HepG2 (cell line): Measurements from ENCODE around the gene BMPR2. TPM values are rescaled to one million over a fixed set of nuclear protein-coding genes. Genes with fewer than 3 reads are reported as not detected.

Experiments used
- ARID2 ChIP-seq: sonication (generic); formaldehyde crosslinking; IDR thresholded peaks from 2 replicates; pipeline ENCODE4 v1.8.1; 2022; ENCODE audit warnings: mild to moderate bottlenecking, missing genetic modification reagents, borderline replicate concordance
- ARID4A ChIP-seq: sonication (generic); formaldehyde crosslinking; IDR thresholded peaks from 2 replicates; pipeline ENCODE4 v1.5.0; 2020; ENCODE audit warnings: mild to moderate bottlenecking, missing genetic modification reagents, borderline replicate concordance
- GZF1 ChIP-seq: sonication (generic); formaldehyde crosslinking; IDR thresholded peaks from 2 replicates; pipeline ENCODE4 v1.5.1; 2020; ENCODE audit warnings: mild to moderate bottlenecking, missing genetic modification reagents
- MAF1 ChIP-seq: sonication (generic); formaldehyde crosslinking; IDR thresholded peaks from 2 replicates; pipeline ENCODE4 v1.5.0; 2020; ENCODE audit warnings: missing genetic modification reagents, borderline replicate concordance
- NRL ChIP-seq: sonication (generic); formaldehyde crosslinking; IDR thresholded peaks from 2 replicates; pipeline ENCODE4 v1.5.0; 2020; ENCODE audit warnings: missing genetic modification reagents, mild to moderate bottlenecking, moderate library complexity, borderline replicate concordance
- RCOR2 ChIP-seq: IDR thresholded peaks from 2 replicates; pipeline ENCODE4 v1.6.1; 2016; ENCODE audit warnings: missing biosample characterization, missing genetic modification reagents
- SP5 ChIP-seq: IDR thresholded peaks from 2 replicates; pipeline ENCODE4 v1.6.1; 2016; ENCODE audit warnings: low read depth, borderline replicate concordance
- SRF ChIP-seq: IDR thresholded peaks from 2 replicates; pipeline ENCODE4 v1.6.1; 2011; ENCODE audit warnings: mild to moderate bottlenecking, low read depth, low read length, moderate library complexity
- TAF1 ChIP-seq: sonication (generic); formaldehyde crosslinking; IDR thresholded peaks from 2 replicates; pipeline ENCODE4 v1.4.0; 2020; ENCODE audit warnings: missing genetic modification reagents
- XBP1 ChIP-seq: sonication (generic); formaldehyde crosslinking; IDR thresholded peaks from 2 replicates; pipeline ENCODE4 v1.5.0; 2020; ENCODE audit warnings: missing genetic modification reagents
- YEATS4 ChIP-seq: sonication (generic); formaldehyde crosslinking; IDR thresholded peaks from 2 replicates; pipeline ENCODE4 v1.4.0; 2020; ENCODE audit warnings: missing genetic modification reagents, borderline replicate concordance
- ZNF609 ChIP-seq: sonication (generic); formaldehyde crosslinking; IDR thresholded peaks from 2 replicates; pipeline ENCODE4 v1.4.0; 2020; ENCODE audit warnings: mild to moderate bottlenecking, missing genetic modification reagents, borderline replicate concordance
- ZNF749 ChIP-seq: sonication (generic); formaldehyde crosslinking; IDR thresholded peaks from 2 replicates; pipeline ENCODE4 v1.8.0; 2022; ENCODE audit warnings: mild to moderate bottlenecking, missing genetic modification reagents, moderate library complexity, borderline replicate concordance
- ZNF770 ChIP-seq: sonication (generic); formaldehyde crosslinking; IDR thresholded peaks from 2 replicates; pipeline ENCODE4 v1.5.0; 2020; ENCODE audit warnings: mild to moderate bottlenecking, missing genetic modification reagents
- ZNF775 ChIP-seq: sonication (generic); formaldehyde crosslinking; IDR thresholded peaks from 2 replicates; pipeline ENCODE4 v1.4.0; 2020; ENCODE audit warnings: missing genetic modification reagents, mild to moderate bottlenecking, moderate library complexity, borderline replicate concordance
- ZSCAN21 ChIP-seq: sonication (generic); formaldehyde crosslinking; IDR thresholded peaks from 2 replicates; pipeline ENCODE4 v1.8.0; 2022; ENCODE audit warnings: mild to moderate bottlenecking, missing genetic modification reagents, moderate library complexity, borderline replicate concordance
- polyA plus RNA-seq, 8 experiments: library from polyadenylated mRNA; depleted of rRNA in 3 of 8; stranded (reverse) in 7 of 8; unstranded in 1 of 8; fragments of >200 nt; fragmentation: Illumina TruSeq in 4 of 8; extraction: Trizol in 4 of 8; gene quantifications; 2 replicates each; pipeline versions ENCODE4 v1.2.1 to v1.2.3, GENCODE V29; 2011 to 2016; ENCODE audit warnings: low read depth in 4 of 8, missing spikeins in 1 of 8, mixed read lengths in 1 of 8; ENCODE audit not compliant: insufficient read depth in 1 of 8
- total RNA-seq, 5 experiments: library from RNA; depleted of rRNA; stranded (reverse); fragments of >200 nt; fragmentation: Illumina TruSeq; extraction: Trizol; gene quantifications; 2 replicates each; pipeline ENCODE4 v1.2.3, GENCODE V29; 2016; ENCODE audit warnings: low read depth in 1 of 5
- TF ChIP-seq, protein P1 (sequence below): sonication (generic); formaldehyde crosslinking; IDR thresholded peaks from 2 replicates; pipeline ENCODE4 v1.5.1; 2020; ENCODE audit warnings: missing genetic modification reagents, mild to moderate bottlenecking, borderline replicate concordance

The BMPR2 gene
- total and polyA plus RNA-seq, 2 of the 13 experiments (the other 11 are each of a cell fraction or from before 2014, with no cell fraction given), result 5.5 to 10.3 TPM

GRCh38 chr2:202375033-202375608, 1.0 kb upstream of the BMPR2 start (continued):
- TF ChIP-seq RCOR2 (CRISPR knock-in tag) (0 out of 2 replicates have a peak, but pooled peaks have one; percentile 6), SP5 (CRISPR knock-in tag) (peak; percentile 55; the same call in 1 of the 2 replicates), ARID4A (CRISPR knock-in tag) (no peak), YEATS4 (no peak), MAF1 (no peak), XBP1 (CRISPR knock-in tag) (no peak), ZNF609 (CRISPR knock-in tag) (0 out of 2 replicates have a peak, but pooled peaks have one; percentile 16), GZF1 (no peak), ARID2 (CRISPR knock-in tag) (no peak), TAF1 (peak; percentile 19; the same call in 1 of the 2 replicates), NRL (CRISPR knock-in tag) (no peak), ZNF775 (CRISPR knock-in tag) (0 out of 2 replicates have a peak, but pooled peaks have one; percentile 79), SRF (no peak), ZNF749 (no peak), ZSCAN21 (CRISPR knock-in tag) (no peak), ZNF770 (CRISPR knock-in tag) (no peak)
- TF ChIP-seq, protein P1, sequence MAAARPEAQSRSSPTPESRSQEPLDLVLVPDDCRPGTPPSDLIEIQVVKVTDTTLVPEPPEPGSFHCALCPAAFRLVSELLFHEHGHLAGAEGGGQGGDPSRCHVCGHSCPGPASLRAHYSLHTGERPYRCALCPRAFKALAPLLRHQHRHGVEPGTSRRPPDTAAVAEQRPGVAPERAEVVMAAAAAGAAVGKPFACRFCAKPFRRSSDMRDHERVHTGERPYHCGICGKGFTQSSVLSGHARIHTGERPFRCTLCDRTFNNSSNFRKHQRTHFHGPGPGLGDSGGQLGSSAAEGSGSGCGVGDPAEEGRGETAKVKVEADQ (CRISPR knock-in tag), result peak; percentile 75; the same call in 1 of the 2 replicates
